Limb (tissue), 2 donors: ENCODE measurements around the gene HOXA5.

Experiments used
- DNase-seq, 2 donors: peaks; one replicate each; pipeline ENCODE4 v3.0.0-alpha.2; 2016; ENCODE audit errors: extremely low spot score in 2 of 2

HOXA5 gene

DNA sequence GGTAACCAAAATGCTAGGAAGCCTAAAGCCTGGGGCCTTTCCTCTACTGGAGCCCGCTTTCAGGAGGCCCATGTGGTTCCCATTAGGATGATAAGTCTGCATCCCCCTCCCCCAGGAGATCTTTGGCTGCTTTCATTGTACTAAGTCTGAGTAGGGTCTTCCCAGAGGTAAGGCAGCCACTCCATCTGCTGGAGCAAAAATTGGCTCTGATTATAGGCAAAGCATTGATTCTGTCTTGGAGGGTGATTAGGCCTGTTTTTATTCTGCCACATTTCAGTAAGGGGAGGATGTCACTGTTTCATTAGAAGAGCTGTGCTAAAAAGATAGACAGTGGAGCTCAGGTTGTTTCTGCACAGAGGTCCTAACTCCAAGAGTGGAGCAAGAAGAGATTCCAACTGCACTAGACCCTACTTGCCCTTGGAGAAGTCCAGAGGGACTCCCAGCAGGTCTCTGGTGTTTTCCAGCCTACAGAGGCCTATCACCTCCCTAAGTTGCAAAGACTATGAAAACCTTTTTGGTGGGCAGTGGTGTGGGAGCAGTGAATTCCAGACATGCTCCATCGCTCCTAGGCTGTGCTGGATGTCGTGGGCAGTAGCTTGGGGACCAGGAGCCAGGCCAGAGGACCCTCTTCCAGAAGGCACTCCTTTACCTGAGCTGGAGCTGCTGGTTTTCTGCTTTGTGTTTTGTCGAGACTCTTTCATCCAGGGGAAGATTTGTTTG, 33.9 kb downstream of the HOXA5 start:
- DNase-seq, result peak in 1 of 2 donors; percentile 41

DNA sequence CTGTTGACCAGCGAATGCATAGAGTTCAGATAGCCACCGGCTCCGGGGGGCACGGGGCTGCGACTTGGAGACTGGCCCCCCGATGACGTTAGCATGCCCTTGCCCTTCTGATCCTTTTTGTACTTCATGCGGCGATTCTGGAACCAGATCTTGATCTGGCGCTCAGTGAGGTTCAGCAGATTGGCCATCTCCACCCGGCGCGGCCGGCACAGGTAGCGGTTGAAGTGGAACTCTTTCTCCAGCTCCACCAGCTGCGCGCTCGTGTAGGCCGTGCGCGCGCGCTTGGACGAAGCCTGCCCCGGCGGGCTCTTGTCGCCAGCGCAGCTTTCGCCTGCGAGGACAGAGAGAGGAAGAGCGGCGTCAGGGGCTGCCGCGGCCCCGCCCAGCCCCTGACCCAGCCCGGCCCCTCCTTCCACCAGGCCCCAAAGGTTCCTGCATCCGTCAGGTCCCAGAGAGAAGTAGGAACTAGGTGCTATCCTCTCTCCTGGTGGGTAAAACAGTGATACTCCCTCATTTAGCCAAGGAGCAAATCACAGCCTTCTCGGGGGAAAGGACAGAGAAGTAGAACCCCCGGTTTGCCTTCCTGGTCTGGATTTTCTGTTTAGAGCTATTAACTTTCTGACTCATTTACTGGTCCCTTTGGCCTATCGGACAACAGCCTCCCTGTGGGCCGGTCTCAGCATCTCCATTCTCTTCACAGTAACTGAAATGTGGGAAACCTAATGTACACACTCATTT, 34.9 kb downstream of the HOXA5 start:
- DNase-seq, result peak in 1 of 2 donors; percentile 70

DNA sequence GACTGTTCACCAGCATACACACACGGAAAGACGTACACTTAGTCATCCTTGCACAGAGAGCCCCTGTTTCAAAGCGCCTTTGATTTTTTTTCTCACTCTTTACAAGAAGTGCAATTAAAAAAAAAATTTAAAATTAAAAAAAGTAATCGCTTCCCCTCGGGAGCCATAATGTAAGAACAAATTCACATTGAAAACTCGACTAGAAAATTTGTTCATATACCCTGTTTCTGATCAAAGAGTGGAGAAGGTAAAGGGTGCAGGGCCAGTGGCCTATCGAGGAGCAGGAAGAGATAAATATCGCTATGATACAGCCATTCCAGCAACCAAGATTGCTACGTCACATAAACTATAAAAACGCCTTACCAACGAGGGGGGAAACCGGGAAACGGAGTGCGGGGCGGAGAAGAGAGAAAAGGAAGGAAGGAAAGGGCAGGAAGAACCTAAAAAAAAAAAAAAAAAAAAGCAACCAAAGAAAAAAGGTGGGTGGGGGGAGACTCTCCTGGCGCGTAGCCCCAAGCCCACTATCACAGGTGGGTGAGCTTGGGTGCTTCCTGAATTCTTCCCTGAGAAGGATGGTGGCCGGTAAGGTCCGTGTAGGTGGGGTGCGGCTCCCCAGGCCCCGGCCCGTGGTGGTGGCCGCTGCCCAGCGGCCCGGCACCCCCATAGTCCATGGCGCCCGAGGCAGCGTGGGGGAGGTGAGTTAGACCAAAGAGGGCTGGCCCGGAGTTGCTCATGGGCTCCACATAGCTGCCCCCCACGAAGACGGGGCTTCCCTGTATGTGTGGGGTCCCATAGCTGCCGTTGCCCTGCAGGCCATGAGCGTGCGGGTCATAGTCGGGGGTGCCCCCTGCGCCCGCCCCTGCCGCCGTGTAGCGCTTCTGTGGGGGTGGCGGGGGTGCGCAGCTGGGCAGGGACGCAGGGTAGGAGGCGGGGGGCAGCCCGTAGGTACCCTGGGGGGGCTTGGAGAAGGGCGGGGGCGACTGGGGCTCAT, 35.8 kb downstream of the HOXA5 start:
- peak in 1 of 2 donors; percentile 61 for DNase-seq

DNA sequence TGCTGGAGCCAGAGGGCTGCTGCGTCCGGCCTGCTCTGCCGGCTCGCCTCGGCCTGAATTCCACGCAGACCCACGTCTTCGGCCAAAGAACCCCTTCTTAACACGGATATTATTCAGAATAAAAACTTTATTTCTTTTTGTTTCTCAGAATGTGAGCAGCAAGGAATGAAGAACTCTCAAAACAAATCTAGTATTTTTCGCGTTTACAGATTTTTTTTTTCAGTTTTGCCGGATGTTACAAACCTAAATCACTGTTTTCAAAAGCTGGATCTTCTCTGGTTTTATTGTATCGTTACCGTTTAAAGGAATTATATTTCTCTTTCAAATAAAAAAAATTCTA, 36.6 kb downstream of the HOXA5 start:
- DNase-seq, result no peak

DNA sequence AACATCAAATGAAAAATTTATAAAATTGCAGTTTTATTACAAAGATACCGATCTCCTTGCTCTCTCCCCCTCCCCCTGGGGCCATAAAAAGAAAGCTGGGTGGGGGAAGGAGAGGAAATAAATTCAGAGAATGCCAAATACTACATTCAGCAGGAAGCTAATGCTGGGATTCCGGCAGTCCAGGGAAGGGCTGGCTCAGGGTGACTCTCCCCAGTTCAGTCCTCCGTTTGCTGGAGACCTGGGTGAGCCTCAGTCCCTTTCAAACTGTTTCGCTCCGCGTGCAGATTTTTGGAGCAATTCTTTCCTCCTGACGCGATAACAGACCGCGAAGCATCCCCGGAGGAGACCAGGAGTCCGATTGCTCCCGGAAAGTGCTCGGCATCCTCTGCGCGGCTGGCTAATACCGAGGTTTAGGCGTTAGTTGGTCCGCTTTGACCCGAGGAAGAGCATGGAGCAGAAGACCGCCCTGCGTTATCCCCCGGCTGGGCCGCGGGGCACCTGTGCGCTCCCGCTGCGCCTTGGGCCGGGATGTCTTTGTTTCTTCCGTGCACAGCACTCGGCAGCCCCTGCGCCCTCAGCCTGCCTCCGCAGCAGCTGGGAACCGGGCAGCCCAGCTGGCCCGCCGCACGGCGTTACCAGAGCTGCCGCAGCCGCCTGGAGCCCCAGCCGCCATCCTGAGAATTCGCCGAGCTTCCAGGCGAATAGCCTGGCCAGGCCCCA, 37.1 kb downstream of the HOXA5 start:
- peak in 1 of 2 donors; percentile 77 for DNase-seq

DNA sequence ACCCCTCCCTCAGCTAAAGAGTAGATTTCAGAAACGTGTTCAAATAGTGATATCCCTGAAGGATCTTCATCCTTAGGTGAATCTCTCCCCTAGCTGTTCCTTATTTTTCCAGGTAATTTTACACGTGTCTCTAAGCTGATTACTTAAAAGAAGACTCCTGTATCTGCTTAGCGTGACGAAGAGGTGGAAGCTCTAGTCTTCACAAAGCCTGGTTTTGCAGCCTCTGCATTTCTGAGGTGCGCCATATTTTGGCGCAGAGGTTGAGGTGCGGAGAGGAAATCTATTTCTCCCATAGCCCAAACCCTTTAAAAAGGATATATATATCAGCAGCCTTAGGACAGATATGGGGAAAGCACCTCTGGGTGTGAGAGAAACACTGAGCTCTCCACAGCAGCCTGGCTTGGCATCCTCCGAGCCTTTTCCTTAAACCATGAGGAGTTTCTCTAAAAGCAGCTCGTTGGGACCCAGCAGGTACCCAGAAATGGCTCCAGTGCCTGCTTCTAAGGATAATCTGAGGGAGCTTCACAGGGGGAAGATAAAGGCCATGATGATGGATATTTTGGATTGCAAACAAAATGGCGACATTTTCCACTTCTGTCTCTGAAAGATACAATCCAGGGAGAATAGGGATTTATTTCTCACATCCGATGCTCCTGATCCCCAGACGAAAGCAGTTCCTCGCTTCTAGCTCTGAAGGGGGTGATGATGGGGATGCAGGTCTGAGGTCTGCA, 38.0 kb downstream of the HOXA5 start:
- DNase-seq, result peak in 1 of 2 donors; percentile 51

DNA sequence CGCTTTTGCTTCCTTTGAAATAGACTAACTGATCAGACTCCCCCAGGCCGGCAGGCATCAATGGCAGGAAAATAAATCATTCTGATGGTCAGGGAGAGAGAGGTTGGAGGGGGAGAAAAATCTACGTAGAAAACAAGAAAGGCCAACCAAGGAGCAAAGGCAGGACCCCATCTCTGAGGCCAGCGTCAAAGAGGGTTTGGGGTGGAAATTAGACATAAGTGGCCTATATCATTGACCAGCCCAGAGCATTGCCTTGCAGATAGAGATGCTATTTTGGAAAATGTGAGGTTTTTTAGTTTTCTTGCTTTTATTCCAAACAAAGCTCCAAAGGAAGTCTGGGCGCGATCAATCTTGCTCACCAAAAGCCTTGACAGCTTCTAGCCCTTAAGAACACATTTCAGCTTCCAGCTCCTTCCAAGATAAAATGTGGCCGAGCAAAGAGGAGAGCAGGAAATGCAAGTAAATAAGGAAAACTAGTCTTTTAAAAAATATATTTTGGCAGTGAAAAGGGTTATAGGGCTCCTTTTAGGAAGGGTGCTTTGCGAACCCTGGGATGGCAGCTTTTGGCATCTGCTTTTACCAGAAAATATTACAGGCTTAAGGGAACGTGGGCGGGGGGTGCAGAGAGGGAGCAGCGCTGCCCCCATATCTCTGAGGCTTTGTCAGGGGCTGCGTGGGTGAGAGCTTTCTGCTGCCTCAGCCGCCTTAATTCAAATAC, 39.0 kb downstream of the HOXA5 start:
- DNase-seq, result peak in 1 of 2 donors; percentile 64

DNA sequence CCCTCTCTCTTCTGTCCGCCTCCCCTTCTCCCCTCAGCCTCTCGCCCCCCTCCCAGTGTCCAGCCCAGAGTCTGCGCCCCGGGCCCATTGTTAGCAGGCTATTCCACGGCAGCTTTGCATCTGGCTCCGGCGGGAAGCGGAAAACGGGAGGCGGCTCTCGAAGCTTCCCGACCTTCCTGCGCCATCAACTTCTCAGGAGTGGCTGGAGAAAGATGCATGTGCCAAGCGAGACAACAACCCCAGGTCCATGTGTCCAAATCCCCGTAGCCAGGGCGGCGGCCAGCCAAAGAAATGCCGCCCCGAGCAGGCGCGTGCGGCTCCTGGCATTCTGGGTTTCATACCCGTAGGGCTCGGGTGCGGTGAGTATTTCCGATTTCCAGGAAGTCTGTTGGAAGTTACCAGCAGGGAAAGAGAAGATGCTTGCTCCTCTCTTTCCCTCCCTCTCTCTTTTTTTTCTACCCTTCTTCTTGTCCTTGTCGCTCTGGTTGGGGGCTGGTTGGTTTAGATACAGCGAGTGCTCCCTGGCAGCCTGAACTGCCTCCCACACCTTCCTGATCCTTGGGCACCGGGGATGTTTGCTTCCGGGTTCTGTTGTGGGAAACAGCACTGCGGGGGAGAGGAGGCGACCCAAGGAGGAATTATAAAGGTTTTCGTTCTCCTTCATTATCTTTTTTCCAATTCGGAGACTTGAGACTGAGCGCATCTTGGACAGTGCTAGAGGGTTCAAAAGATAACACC, 39.8 kb downstream of the HOXA5 start:
- DNase-seq, result peak in 1 of 2 donors; percentile 71

DNA sequence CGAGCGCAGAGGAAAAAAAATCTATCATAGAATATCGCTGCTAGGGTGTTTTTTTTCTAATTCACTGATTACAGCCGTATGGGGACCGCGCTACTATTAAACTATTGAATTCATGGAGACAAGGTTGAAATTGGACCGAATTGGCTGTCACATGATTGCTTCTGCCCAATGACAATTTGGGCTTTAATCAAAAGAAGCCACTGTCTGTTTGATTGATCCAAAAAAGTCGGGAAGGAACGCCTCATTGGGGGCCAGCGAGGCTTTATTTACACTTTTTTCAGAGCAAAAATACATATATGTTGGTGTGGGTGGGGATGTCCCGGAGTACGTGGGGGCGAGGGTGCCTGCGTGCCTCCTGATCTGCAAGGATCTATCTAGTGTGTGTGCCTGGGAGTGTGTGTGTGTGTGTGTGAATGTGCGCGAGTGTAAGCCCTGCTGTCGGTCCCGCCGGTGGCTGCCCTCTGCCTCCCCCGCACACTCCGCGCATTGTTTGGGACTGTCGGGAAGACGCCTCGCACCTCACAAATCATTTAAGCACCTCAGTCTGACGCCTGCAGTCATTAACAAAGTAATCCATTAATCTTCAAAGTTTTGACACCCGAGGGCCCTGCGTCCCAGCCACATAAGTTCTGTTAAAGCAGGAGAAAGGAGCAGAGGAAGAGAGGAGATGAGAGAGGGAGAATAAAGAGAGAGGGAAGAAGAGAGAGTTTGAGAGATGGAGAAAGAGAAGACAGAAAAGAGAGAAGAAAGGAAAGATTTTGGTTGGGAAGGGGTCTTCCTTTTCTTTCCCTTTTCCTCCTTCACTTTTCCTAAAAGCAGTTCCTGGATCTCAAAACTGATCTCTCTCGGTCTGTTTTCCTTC, 40.7 kb downstream of the HOXA5 start, which contains the start of gene HOXA2:
TSS of gene HOXA2 (minus strand) at position 103 of the 862 bp plus-strand sequence. CDS start 183 bp downstream, outside the sequence.
- peak in 1 of 2 donors; percentile 80 for DNase-seq

DNA sequence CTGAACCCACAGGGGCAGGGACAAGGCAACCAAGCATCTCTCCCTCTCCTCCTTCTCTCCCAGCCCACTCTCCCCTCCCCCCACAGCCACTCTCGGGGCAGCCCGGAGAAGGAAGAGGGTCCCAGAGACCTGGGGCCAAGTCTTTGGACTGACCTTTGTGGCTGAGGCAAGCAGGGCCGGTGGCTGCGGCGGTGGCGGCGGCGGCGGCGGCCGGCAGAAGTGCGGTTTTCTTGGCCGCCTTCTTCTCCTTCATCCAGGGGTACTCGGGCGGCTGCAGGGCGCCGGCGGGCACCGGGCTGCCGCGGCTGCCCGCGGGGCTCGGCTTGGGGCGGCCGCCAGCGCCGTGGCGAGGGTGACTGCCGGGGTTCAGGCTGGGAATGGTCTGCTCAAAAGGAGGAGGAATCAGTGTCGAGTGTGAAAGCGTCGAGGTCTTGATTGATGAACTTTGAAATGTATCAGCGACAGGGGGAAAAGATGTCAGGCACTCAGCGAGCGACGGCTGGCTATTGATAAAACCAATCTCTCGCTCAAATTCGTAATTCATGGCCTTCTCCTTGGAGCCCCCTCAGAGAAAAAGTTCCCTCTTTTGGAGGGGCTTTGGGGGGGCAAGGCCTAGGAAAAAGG, 41.4 kb downstream of the HOXA5 start:
- peak in 1 of 2 donors; percentile 78 for DNase-seq

DNA sequence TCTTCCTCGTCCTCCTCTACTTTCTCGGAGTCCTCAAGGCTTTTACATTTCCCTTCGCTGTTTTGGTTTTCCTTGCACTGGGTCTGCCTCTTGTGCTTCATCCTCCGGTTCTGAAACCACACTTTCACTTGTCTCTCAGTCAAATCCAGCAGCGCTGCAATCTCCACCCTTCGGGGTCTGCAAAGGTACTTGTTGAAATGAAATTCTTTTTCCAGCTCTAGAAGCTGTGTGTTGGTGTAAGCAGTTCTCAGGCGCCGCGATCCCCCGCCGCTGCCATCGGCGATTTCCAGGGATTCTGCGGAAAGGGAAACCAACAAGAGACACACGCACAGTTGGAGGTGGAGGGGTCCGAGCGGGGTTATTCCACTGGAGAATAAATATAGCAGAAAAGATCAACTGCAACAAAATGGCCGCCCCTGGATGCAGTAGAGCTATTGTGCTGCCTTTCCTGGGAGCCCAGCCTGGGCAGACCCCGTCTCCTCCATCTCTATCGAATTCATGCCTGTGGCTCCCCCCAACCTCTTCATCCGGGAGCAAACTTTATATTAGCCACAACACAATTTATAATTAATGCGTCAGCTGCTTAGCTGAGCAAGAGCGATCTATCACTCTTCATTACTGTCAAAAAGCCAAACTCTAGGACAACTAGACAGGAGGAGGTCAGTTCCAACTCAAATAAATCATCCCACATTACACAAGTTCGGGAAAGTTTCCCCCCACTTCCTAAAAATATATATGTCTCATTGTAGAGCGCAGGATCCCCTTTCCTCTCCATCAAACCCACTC, 42.1 kb downstream of the HOXA5 start:
- peak in 1 of 2 donors; percentile 76 for DNase-seq

DNA sequence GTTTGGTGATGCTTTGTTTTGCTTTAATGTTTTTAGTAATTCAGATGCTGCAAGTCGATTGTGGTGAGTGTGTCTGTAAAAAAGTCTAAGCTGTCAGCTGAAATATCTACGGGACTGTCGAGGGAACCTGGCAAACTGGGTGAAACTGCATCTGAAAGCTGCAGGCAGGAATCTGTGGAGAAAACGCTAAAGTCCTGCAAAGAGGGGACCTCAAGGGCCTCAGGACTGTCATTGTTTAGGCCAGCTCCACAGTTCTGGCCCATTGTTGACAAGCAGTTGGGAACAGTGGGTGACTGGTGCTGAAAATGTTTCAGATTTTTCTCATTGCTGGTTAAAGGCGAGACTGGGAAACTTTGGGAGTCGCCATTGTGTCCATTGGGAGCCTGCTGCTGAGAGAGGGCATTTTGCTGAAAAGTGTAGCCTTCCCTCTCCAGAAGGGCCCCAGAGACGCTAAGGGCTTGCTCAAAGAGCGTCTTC, 42.7 kb downstream of the HOXA5 start:
- DNase-seq, result no peak

DNA sequence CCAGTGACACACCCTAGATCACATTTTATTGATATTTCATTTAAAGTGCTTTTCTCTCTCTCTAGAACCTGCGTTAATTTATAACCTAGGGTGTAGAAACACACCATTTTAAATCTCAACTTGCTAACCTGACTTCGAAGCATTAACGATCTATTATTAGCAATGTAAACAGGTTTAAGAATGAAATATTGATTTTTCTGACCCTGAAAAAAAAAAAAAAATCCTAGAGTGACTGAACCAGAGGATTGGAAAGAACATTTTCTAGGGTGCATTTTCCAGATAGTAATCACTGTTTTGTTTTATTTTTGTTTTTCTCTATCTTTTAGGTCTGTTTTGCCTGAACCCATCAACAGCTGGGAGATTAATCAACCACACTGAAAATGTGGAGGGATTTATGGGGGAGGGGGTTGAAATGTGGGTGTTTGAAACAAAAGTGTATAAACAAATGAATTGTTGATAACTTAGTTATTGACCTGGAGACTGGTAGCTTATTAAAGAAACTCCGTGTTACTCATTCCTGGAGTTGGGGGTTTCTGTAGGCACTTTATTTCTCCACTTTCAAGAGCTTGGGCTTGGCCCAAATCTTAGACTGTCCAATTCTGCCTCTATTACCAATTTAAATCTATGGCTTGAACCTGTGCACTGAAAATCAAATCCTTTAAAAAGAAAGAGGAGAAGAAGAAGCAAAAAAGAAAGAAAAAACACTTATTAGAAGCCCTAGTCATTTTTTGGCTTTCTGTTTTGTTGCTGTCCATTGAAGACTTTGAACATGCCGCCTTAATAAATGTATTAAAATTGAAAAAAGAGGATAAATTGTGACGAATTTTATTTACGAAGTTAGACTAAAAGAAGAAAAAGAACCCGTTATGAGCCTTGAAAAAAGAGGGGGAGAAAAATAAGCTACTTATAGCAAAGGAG, 43.8 kb downstream of the HOXA5 start:
- no peak for DNase-seq

DNA sequence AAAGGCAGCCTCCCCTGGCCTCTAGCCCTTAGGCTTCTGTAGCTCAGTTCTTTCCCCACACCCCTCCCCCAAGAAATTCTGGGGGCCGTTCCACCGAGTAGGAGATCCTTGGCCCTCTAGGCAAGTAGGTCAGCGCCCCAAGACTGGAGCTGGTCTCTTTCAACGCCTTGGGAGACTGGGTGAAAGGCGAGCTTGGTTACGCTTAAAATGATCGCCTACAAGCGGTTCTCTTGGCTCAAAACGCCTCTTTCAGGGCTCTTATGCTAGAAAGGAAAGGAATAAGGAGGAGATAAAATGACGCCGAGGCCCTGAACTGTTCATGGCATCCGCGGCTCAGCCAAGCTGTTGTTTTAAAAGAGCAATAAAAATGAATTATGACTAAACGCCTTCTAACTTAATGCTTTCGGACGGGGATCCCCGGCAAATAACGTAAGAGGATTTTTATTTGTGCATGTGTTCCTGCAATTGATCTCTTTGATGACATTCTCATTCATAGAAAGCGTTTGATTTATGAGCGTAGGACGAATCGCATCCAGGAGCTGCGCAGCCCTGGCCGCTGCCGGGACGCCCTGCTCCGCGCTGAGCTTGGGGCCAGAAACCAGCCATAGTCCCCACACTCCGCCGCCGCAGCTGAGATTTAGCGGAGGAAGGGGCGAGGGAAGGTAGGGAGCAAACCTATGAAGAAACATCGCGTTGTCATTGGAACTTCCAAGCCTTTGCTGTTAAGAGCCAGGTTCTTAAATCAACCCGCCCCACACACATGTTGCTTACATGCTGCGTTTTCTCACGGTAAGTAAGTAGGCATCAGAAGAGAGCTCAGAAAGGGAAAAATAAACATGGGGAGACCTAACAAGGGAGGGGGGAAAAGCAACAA, 44.7 kb downstream of the HOXA5 start:
- peak in 1 of 2 donors; percentile 74 for DNase-seq
